ENCODE results near the gene TWNK. TPM values are rescaled to one million over a fixed set of nuclear protein-coding genes. Genes with fewer than 3 reads are reported as not detected.

TWNK gene
- total and polyA plus RNA-seq, 9 of the 15 experiments (the other 6 are each of a cell fraction or from before 2014, with no cell fraction given), result 11.6 to 34.7 (median 17.4) TPM

GRCh38 chr10:100987685-100988049 lies 324 bp downstream of the TWNK start (continued):
- TF ChIP-seq TRIM25 (IDR thresholded peaks at IDR 0.05; ENCODE audit: borderline replicate concordance), result 0 out of 2 replicates have a peak, but pooled peaks have one; percentile 9
- peak; percentile 13 for TF ChIP-seq GABPB1 (CRISPR knock-in tag; IDR thresholded peaks at IDR 0.05)
- no peak for TF ChIP-seq ZNF57 (CRISPR knock-in tag; IDR thresholded peaks at IDR 0.05)
- 0 out of 2 replicates have a peak, but pooled peaks have one; percentile 14 for TF ChIP-seq DPF2 (IDR thresholded peaks at IDR 0.05)
- 0 out of 2 replicates have a peak, but pooled peaks have one; percentile 32 for TF ChIP-seq NFRKB (IDR thresholded peaks at IDR 0.05; ENCODE audit: low read depth)
- TF ChIP-seq ZBTB11 (CRISPR knock-in tag; IDR thresholded peaks at IDR 0.05), result peak in 1 of 3 experiments; percentile 19; a peak in 2 of 6 replicates
- peak; percentile 36 for TF ChIP-seq BRD4 (IDR thresholded peaks at IDR 0.05)
- TF ChIP-seq GABPA (tag; conservative IDR thresholded peaks at IDR 0.05; ENCODE audit: low read depth), result peak; percentile 83
- peak; percentile 64 for TF ChIP-seq SAP30 (IDR thresholded peaks at IDR 0.05; ENCODE audit: borderline replicate concordance, insufficient read depth, low read depth, low read length, poor library complexity, severe bottlenecking)
- TF ChIP-seq HDAC1 (IDR thresholded peaks at IDR 0.05), result peak in 1 of 2 experiments; percentile 65; a peak in 1 of 4 replicates

All from K562 (cell line).